GM21423 (cell line): Measurements from ENCODE around the gene SHMT1.
"Not testable (repeated sequence)": the region's sequence is repeated elsewhere in the genome, so short reads cannot be mapped to it uniquely, and the experiment has no call there.

ENCODE experiments used
- ATAC-seq: cut with Tn5 transposase; IDR thresholded peaks from one replicate; pipeline ENCODE4 v1.9.1; 2021; ENCODE audit warnings: mild to moderate bottlenecking, moderate library complexity; ENCODE audit not compliant: unreplicated experiment

The SHMT1 gene

DNA sequence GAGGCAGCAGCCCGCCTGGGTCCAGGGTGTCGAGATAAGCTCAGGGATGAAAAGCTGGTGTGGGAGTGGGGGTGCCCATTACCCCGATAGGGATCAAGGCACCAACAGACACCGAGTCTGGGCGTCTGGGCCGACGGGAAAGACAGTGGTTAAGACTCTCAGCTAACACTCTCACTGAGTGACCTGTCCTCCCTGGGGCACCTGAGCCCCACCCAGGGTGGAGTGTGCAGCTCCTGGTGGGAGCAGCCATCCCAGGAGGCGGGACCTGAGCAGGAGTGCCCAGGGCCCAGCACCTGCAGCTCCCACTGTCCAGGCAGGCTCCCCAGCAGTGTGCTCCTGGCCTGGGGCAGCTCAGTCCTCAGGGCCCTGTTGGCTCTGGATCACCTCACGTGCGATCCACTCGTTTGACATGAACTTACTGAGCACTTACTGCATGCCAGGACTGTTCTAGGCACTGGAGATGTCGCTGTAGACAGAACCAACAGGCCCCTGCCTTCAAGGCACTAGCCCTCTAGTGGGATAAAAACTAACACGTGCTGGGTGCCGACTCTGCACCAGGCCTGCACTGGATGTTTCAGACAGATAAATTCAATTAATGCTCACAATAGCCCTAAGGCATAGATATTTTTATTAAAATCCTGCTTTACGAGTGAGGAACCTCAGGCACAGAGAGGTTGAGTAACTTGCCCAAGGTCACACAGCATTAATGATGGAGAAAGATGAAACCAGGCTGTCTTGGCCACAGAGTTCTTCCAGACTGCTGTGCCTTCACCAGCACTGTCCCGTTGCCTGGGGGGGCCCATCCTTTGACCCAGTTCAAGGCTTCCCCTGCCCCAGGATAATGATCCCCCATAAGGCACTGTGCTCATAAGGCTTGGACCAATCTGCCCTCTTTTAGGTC, 16.1 kb upstream of the SHMT1 start:
- no peak for ATAC-seq

DNA sequence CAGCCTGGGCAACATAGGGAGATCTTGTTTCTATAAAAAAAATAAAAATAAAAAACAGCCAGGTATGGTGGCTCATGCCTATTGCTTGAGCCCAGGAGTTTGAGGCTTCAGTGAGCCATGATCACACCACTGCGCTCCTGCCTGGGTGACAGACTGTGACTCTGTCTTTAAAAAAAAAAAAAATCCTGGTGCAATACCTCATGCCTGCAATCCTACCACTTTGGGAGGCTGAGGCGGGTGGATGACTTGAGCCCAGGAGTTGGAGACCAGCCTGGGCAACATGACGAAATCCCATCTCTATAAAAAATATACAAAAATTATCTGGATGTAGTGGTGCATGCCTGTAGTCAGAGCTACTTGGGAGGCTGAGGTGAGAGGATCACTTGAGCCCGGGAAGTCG, 15.3 kb upstream of the SHMT1 start:
- ATAC-seq, result not testable (repeated sequence)

DNA sequence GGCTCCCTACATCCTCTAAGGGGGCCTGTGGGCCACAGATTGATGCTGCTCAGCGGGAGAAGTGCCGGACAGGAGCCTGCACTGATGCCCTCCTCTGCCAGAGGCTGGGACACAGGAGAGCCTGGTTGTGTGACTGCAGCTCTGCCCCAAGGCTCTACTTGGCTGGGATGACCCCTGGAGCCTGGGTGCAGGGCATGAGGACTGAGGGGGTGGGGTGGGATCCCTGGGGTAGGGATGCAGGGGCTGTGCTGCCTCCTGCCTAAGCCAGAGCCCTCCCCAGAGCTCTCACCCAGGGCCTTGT, 14.8 kb upstream of the SHMT1 start:
- no peak for ATAC-seq

DNA sequence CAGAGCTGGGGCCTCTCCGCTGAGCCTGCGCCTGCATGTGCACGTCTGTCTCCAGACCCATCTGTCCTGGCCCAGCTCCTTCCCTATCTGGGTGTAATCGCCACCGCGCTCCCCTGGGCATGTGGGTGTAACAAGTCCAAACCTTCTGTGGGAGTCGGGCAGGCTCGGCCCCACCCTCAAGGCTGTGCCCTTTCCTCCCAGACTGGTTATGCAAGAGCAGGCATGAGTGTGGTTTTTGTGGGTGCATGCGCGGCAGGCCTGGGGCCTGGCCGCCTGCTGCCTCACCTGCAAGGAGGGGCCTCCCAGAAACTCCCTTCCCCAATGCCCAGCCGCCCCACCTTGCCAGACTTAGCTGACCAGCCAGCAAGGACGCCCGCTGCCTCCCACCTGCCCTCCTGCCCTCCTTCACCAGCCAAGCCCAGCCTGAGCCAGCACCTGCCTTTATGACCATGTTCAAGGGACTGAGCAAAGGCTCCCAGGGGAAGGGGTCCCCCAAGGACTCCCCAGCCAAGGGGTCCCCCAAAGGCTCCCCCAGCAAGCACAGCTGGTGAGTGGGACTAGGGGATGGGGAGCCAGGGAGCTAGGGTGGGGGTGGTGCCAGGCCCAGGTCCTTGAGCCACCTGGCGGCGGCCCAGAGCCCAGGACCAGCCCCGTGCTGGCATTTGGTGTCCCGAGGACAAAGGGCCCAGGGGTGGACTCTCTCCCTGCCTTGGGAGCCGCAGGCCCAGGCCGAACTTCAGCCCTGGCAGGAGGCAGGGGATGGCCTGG, 14.3 kb upstream of the SHMT1 start, which contains the start of gene EVPLL:
Gene EVPLL (plus strand): TSS at position 342 of the 768 bp plus-strand sequence. CDS start 3,160 bp downstream, outside the sequence.
- ATAC-seq, result no peak

DNA sequence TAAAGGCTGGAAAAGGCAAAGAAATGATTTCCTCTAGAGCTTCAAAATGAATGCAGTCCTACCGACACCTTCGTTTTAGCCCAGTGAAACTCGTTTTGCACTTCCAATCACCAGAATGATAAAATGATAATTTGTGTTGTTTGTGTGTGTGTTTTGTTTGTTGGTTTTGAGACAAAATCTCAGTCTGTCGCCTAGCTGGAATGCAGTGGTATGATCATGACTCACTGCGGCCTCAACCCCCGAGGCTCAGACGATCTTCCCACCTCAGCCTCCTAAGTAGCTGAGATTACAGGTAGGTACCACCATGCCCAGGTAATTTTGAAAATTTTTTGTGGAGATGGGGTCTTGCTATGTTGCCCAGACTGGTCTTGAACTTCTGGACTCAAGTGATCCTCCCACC, 10.9 kb upstream of the SHMT1 start:
- no peak for ATAC-seq

DNA sequence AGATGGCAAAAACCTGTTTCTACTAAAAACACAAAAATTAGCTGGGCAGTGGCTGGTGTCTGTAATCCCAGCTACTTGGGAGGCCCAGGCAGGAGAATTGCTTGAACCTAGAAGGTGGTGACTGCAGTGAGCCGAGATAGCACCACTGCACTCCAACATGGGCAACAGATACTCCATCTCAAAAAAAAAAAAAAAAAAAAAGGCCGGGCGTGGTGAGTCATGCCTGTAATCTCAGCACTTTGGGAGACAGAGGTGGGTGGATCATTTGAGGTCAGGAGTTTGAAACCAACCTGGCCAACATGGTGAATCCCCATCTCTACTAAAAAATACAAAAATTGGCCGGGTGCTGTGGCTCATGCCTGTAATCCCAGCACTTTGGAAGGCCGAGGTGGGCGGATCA, 9.8 kb upstream of the SHMT1 start:
- not testable (repeated sequence) for ATAC-seq

DNA sequence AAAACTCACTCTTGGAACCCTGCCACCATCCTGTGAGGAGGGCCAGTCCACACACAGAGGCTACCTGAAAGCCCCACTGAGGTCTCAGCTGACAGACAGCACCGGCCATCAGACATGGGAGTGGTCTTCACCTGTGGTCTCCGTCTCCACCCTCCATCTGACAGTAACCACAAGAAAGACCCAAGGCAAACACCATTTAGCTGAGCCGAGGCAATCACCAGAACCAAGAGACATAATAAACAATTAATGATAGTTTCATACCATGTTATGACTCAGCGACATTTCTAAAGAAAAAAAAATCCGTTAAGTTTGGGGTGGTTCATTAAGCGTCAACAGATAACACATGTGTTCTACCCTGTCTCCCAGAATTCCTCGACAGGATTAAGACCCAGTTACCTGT, 8.1 kb upstream of the SHMT1 start:
- ATAC-seq, result no peak

DNA sequence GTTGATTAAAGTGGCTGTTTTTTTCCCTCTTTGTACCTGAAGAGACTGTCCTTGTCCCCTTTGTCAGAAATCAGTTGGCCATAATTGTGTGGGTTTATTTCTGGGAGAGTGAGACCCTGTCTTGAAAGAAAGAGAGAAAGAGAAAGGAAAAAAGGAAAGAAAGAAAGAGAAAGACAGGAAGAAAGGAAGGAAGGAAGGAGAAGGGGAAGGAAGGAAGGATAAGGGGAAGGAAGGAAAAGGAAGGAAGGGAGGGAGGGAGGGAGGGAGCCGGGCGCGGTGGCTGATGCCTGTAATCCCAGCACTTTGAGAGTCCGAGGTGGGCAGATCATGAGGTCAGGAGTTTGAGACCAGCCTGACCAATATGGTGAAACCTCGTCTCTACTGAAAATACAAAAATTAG, 7.4 kb upstream of the SHMT1 start:
- ATAC-seq, result no peak

DNA sequence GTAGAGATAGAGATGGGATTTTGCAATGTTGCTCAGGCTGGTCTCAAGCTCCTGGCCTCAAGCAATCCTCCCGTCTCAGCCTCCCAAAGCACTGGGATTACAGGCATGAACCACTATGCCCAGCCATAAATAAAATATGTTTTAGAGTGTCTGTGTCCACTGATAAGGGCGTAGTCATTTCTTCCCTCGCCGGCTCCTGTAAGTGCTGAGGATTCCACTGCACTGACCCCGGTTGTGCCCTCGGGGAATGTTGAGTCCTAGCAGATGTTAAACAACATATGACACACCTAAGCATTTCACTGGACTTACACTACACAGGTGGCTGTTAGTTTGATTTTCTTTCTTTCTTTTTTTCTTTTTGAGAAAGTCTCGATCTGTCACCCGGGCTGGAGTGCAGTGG, 5.6 kb upstream of the SHMT1 start:
- ATAC-seq, result no peak

DNA sequence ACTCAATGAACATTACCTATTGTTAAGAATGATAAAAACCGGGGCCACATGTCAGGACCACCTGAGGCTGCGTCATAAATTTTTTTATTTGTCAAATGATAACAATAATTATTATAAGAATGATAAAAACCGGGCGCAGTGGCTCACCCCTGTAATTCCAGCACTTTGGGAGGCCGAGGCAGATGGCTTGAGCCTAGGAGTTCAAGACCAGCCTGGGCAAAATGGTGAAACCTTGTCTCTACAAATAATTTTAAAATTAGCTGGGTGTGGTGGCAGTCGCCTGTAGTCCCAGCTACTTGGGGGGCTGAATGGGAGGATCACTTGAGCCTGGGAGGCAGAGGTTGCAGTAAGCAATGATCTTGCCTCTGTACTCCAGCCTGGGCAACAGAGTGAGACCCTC, 816 bp upstream of the SHMT1 start:
- no peak for ATAC-seq

DNA sequence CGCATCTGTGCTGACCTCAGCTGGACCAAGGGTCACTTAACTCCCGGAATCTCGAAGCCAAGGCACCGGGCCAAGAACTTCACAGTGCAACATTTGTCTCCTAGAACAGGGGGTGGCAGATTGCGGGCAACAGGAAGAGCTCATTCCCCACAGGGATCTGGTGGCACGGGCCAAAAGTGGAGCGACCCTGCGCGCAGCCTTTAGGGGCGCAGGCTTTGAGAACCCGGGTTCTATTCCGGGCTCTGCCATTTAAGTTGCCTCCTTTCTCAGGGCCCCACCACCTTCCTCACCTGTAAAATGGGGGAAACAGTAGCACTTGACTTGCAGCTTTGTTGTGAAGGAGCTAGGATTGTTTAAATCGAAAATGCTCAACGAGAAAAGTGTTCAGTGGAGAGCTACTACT, 651 bp downstream of the SHMT1 start:
- ATAC-seq, result no peak

DNA sequence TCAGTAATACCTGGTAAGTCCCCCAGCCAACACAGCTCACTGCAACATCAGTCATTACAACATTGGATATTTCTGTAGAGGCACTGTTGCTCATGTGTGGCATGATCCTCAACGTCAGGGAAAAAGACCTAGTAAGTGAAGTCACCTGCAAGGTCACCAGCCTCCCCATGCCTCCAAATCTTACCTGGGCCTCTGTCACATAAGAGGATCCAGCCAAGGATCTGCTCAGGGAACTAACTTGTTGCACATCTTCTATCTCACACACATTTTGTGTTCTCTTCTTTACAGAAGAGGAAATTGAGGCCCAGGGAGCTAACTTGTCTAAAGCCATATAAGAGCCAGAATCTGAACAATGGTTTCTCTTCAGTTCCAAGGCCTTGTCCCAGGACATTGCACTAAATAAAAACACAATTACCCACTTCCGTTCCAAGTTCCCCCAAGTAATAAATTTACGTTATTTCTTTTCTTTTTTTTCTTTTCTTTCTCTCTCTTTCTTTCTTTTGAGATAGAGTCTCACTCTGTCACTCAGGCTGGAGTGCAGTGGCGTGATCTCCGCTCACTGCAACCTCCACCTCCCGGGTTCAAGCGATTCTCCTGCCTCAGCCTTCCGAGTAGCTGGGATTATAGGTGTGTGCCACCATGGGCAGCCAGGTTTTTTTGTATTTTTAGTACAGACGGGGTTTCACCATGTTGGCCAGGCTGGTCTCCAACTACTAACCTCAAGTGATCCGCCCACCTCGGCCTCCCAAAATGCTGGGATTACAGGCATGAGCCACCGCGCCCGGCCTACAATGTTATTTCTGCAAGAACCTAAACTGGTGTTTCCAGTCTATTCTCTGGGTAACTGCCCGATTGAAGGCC, 1.3 kb downstream of the SHMT1 start:
- no peak for ATAC-seq

DNA sequence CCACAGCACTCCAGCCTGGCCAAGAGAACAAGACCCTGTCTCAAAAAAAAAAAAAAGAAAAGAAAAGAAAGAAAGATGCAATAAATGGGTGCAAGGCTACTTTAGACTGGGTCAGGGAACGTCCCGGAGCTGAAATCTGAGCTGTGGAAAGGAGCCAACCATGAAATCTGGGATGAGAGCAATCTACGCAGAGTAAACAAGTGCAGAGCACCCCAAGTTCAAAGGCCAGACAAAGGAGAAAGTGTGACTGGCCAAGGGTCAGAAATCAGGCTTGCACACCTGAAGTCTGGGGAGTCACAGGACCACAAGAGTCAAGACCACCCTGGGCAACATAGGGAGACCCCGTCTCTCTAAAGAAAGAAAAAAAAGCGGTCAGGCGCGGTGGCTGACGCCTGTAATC, 2.8 kb downstream of the SHMT1 start:
- no peak for ATAC-seq

DNA sequence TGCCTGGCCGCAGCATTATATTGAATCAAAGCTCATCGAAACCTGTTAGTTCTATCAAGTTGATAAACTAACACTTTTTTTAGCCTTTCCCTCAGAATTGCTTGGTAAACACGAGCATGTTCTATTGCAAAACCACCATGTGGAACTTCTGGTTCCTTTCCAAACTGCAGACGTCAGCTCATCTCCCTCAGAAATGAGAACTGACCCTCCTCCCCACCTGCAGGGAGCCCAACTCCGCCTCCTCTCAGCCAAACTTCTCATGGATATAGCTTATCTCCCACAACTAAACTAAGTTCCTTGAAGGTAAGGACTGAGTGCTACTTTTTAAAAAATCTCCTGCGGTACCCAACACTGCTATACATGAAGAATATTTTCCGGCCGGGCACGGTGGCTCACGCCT, 6.7 kb downstream of the SHMT1 start:
- no peak for ATAC-seq

DNA sequence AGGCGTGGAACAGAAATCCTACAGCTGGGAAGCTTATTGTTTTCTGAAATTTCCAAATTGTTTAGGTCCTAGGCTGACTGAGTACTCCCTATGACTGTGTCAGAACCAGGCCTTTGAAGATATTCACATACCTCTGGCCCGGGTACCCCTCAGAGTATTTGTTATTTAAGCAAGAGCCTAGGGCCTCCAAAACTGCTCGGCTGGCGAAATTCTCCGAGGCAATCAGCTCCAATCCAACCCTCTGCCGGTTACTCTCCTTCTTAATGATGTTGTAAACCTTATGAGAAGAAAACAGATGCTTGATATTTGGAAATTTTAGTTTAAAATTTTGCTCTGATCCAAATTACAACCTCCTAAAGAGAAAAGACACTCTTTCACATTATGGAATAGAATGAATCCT, 9.8 kb downstream of the SHMT1 start:
- no peak for ATAC-seq

DNA sequence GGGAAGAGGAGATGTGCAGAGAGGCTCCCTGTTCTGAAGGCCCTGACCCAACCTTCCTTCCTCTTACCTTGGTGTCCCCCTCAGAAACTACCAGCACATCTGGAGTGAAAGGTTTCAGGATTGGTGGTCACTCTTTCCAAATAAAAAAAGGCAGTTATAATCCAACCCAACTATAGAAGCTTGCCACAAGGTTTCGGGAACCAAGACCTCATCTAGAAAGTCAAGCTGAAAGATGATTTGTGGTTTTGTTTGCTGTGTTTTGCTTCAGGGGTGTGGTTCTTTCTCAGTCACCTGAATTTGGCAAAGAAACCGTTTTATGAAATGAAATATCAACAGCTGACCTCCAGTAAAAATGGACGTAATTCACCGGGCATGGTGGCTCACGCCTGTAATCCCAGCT, 19.3 kb downstream of the SHMT1 start:
- ATAC-seq, result no peak

DNA sequence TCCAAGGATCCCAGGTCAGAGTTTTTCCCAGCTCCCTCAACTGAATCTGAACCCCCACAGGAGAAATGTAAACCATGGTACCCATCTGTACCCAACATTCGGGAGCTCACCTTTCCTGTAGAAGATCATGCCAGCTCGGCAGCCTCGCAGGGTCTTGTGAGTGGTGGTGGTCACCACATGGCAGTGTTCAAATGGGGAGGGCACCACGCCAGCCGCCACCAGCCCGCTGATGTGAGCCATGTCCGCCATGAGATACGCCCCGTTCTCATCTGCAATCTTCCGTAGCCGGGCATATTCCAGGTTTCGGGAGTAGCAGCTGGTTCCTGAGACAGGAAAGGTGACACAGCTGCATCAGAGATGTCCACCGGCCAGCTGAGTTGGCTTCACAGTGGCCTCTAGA, 23.4 kb downstream of the SHMT1 start:
- ATAC-seq, result no peak

DNA sequence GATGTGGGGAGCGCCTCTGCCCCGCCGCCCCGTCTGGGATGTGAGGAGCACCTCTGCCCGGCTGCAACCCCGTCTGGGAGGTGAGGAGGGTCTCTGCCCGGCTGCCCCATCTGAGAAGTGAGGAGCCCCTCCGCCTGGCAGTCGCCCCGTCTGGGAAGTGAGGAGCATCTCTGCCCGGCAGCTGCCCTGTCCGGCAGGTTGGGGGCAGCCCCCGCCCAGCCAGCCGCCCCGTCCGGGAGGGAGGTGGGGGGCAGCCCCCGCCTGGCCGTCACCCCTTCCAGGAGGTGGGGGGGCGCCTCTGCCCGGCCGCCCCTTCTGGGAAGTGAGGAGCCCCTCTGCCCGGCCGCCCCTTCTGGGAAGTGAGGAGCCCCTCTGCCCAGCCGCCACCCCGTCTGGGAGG, 25.2 kb downstream of the SHMT1 start:
- ATAC-seq, result not testable (repeated sequence)

DNA sequence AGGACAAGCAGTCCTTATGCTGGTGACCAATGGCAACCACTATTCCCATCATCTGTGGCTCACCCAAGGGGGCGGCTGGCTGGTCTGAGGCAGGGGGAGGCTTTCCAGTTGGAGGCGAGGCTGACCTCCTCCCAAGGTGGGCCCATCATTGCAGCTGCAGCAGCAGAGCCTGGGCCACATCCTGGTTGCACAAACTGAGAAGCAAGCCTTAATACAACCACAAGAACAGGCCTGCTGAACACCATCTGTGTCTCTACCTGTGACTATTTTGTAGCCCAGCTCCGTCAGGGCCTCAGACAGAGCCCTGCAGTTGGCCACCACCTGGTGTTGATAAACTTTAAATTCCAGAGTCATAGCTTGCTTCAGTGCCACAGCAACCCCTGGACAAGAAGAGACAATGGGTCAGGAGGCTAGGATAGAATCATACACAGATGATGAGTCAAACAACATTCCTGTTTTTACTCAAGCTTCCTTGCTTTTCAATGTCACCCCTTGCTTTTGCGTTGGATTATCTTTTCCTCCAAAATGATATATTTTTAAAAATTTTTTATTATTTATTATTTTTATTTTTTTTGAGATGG, 30.4 kb downstream of the SHMT1 start:
- no peak for ATAC-seq

DNA sequence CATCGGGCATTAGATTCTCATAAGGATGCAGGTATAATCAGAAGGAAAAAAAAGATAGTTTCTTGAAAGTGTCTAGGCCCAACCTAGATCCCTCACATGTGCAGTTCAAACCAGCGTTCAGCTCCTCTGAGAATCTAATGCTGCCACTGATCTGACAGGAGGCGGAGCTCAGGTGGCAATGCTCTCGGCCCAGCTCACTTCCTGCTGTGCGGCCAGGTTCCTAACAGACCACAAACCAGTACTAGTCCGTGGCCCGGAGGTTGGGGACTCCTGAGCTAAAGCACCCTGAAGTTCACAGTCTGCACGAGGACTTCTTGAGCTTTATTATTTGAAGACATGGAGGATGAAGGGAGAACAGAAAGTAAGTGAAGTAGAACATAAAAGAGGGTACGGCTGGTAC, 31.5 kb downstream of the SHMT1 start:
- ATAC-seq, result no peak

DNA sequence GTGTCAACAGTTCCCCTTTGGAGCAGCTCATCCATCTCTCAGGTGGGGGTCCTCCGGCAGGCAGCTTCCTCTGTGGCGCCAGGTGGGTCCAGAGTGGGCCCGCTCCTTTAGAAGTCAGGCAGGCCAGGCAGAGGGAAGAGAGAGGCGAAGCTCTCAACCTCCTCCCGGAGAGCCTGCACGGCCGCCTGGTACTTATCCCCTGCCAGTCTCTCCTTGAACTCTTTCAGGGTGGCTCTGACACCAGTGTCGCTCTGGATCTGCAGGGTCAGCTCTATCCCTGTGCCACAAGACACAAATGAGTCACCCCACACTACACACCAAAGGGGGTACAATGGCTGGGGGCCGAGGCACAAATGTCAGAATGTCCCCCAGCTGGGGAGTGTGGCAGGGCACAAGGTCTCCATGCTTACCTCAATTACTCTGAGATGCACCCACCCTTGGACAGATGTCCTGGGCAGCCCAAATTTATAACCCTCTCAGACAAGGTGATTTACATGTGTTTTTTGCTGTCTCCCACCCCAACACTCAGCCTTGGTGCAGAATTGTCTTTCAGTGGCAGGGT, 34.6 kb downstream of the SHMT1 start:
- no peak for ATAC-seq
